Measurements from ENCODE around the gene CLEC7A. TPM values are rescaled to one million over a fixed set of nuclear protein-coding genes. Genes with fewer than 3 reads are reported as not detected.

CLEC7A gene
- total RNA-seq, 1 experiment from 2014 or later: not detected

DNA sequence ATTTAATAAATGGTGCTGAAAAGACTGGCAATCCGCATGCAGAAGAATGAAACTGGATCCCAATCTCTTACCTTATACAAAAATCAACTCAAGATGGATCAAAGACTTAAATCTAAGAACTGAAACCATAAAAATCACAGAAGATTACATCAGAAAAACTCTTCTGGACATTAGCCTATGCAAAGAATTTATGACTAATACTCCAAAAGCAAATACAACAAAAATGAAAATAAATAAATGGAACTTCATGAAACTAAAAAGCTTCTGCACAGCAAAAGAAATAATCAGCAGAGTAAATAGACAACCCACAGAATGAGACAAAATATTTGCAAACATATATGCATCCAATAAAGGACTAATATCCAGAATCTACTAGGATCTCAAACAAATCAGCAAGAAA lies 16.9 kb downstream of the CLEC7A start:
- no peaks in the 10 kb centered on the region for H3K23me2 ChIP-seq (ENCODE audit: insufficient read length, low read depth, low read length, poor library complexity, severe bottlenecking)
- H3K9ac ChIP-seq (ENCODE audit: extremely low read depth, insufficient read length, low read length): no peak overlapping the region
- Mint-ChIP-seq H3K36me3 (ENCODE audit: insufficient read depth in 1 of 3, low read depth in 3 of 3) (peaks cover 0 to 18% (median 7%) of the 10 kb centered on the region in 3 experiments; a peak in 4 of 7 replicates), H3K4me3 (no peak overlapping the region), H3K27me3 (ENCODE audit: low read depth) (peaks cover 3% of the 10 kb centered on the region; the same call in 1 of the 2 replicates), H3K27ac (no peak overlapping the region), H3K9me3 (peaks cover 7% of the 10 kb centered on the region in 2 experiments), H3K4me1 (no peaks in the 10 kb centered on the region)
- no peaks in the 10 kb centered on the region for H3K27me3 ChIP-seq (ENCODE audit: insufficient read depth, low read length)
- no peak overlapping the region for H3T11ph ChIP-seq (ENCODE audit: low read length)
- WGBS (ENCODE audit: extremely low coverage, insufficient read length, low lambda C conversion rate): no CpG with 5 or more reads among the region's 1 CpG
- no peak overlapping the region for H3K56ac ChIP-seq (ENCODE audit: insufficient read length, low read depth, low read length)
- no peaks in the 10 kb centered on the region for H3K4me1 ChIP-seq (ENCODE audit: insufficient read depth, low read length)
- H2AFZ ChIP-seq (ENCODE audit: low read length): no peak overlapping the region
- no peak overlapping the region for H2AK5ac ChIP-seq (ENCODE audit: insufficient read length, low read length)
- no peak for DNase-seq
- H2BK20ac ChIP-seq (ENCODE audit: low read depth, low read length, poor library complexity, severe bottlenecking): no peak overlapping the region
- no peak overlapping the region for H2BK5ac ChIP-seq (ENCODE audit: insufficient read length, low read length)
- H3K9me3 ChIP-seq (ENCODE audit: control insufficient read depth, low read depth, low read length): no peaks in the 10 kb centered on the region
- no peak overlapping the region for H2BK12ac ChIP-seq (ENCODE audit: insufficient read length, low read depth, low read length)
- no peak overlapping the region for H3K23ac ChIP-seq (ENCODE audit: insufficient read length, low read depth, low read length)
- H4K5ac ChIP-seq (ENCODE audit: insufficient read length, low read depth, low read length): no peak overlapping the region
- no peak overlapping the region for H3K27ac ChIP-seq (ENCODE audit: insufficient read length, low read depth, low read length)
- no peak overlapping the region for H4K91ac ChIP-seq (ENCODE audit: insufficient read length, low read depth, low read length)
- no peak overlapping the region for H3K4me2 ChIP-seq (ENCODE audit: insufficient read depth, insufficient read length, low read length)
- H3K79me2 ChIP-seq (ENCODE audit: insufficient read depth, low read length): no peaks in the 10 kb centered on the region
- H2BK120ac ChIP-seq (ENCODE audit: low read depth, low read length, poor library complexity, severe bottlenecking): no peak overlapping the region
- no peaks in the 10 kb centered on the region for H4K20me1 ChIP-seq (ENCODE audit: control insufficient read depth, insufficient read depth, insufficient read length)
- no peak overlapping the region for H3K4ac ChIP-seq (ENCODE audit: low read depth, low read length)
- no peak overlapping the region for H2BK15ac ChIP-seq (ENCODE audit: low read depth, low read length)
- TF ChIP-seq, protein P1, sequence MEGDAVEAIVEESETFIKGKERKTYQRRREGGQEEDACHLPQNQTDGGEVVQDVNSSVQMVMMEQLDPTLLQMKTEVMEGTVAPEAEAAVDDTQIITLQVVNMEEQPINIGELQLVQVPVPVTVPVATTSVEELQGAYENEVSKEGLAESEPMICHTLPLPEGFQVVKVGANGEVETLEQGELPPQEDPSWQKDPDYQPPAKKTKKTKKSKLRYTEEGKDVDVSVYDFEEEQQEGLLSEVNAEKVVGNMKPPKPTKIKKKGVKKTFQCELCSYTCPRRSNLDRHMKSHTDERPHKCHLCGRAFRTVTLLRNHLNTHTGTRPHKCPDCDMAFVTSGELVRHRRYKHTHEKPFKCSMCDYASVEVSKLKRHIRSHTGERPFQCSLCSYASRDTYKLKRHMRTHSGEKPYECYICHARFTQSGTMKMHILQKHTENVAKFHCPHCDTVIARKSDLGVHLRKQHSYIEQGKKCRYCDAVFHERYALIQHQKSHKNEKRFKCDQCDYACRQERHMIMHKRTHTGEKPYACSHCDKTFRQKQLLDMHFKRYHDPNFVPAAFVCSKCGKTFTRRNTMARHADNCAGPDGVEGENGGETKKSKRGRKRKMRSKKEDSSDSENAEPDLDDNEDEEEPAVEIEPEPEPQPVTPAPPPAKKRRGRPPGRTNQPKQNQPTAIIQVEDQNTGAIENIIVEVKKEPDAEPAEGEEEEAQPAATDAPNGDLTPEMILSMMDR (conservative IDR thresholded peaks at IDR 0.05): no peak
- H4K8ac ChIP-seq (replicated peaks; ENCODE audit: insufficient read length, low read depth, low read length): no peak overlapping the region
- H3K79me1 ChIP-seq (ENCODE audit: insufficient read depth, low read depth, low read length, poor library complexity, severe bottlenecking): no peaks in the 10 kb centered on the region
- H3K18ac ChIP-seq (ENCODE audit: insufficient read length, low read depth, low read length): no peak overlapping the region
- H3K14ac ChIP-seq (ENCODE audit: insufficient read depth, low read length): no peak overlapping the region
